Stimulated activated CD4-positive, alpha-beta T cell treated with anti-CD3 and anti-CD28 coated beads, Interleukin-12 subunit alpha, Interleukin-12 subunit beta, amount 100 ng/mL, for 48 hours (primary cell): ENCODE results near the gene RAMP2.
"Not testable (repeated sequence)": the region's sequence is repeated elsewhere in the genome, so short reads cannot be mapped to it uniquely, and the experiment has no call there.

Experiments used
- DNase-seq, 3 donors: peaks; one replicate each; pipeline ENCODE4 v3.0.0-alpha.2; 2020; ENCODE audit warnings: low read depth in 2 of 3, low spot score in 1 of 3

RAMP2 gene

DNA sequence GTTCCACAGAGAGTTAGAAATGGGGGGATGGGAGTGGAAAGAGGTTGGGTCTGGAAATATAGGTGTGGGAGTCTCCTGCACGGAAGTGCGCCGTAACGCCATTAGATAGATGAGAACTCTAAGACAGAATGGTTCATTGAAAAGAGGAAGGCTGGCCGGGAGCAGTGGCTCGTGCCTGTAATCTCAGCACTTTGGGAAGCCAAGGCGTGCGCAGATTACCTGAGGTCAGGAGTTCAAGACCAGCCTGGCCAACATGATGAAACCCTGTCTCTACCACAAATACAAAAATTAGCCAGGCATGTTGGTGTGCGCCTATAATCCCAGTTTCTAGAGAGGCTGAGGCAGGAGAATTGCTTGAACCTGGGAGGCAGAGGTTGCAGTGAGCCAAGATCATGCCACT lies 7.0 kb downstream of the RAMP2 start:
- DNase-seq = not testable (repeated sequence)

DNA sequence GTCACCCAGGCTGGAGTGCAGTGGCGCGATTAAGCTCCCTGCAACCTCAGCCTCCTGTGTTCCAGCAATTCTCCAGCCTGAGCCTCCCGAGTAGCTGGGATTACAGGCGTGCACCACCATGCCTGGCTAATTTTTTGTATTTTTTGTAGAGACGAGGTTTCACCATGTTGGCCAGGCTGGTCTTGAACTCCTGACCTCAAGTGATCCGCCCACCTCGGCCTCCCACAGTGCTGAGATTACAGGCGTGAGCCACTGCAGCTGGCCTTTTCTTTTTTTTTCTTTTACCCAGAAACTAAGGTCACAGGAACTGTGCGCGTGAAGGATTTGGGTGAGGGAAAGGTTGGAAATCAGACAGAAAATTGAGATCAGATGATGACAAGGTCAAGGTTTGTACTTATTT lies 8.9 kb downstream of the RAMP2 start:
- not testable (repeated sequence) for DNase-seq

- DNase-seq = no peak
Measured at GRCh38 chr17:42772945-42773289, 11.9 kb downstream of the RAMP2 start.

DNA sequence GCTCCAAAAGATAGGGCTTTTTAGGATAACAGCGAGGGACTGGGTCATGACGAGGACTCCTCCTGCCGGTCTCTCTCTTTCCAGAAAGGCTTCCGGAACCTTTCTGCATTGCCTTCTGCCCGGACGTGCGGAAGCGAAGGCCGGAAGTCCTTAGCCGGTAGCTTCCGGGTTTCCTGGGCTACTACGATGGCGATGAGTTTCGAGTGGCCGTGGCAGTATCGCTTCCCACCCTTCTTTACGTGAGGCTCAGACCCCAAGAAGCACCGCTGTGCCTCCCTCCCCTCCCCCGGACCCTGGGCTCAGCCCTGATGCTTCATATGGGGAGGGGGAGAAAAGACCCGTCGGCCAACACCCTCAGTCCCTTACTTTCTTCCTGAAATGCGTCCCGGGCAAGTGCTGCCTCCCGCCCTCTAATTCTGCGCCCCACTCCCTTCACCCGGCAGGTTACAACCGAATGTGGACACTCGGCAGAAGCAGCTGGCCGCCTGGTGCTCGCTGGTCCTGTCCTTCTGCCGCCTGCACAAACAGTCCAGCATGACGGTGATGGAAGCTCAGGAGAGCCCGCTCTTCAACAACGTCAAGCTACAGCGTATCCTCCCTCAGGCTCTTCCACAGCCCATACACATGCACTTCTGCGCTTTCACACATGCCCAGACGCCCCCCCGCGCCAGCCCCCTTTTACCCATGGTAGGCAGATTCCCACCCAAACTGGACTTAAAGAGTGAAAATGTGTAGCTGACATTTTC lies 12.4 kb downstream of the RAMP2 start, which contains the start of gene VPS25:
Gene VPS25 (plus strand): TSS at position 160 of the 746 bp plus-strand sequence. CDS start 27 bp downstream, at position 187.
- peak; percentile 54 to 70 (median 70) for DNase-seq

GRCh38 chr17:42774066-42774745 lies 13.2 kb downstream of the RAMP2 start:
- DNase-seq = no peak

DNA sequence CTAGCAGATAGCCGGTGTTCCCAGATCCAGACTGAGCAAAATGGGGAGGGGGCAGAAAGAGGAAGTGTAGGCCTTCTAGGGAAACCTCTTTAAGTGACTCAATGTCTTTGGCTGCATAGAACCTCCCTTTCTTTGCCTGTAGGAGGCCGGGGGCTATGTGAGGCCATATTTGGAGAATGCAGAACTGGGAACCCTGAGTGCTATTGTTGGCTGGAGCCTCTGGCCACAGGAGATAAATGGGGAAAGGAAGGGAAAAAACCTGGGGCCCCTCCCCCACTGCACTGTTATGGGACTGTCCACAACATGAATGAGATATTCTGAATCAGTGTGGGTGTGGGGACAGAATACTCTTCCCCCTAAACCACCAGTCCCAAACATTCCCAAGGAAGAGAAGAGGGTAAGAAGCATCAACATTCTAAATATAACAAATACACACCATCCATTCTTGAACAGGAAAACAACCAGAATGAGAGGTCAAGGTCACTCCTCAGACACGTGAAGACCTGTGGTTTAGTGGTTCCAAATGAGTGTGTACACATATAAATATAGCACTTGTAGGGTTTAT lies 14.6 kb downstream of the RAMP2 start:
- DNase-seq = no peak

DNA sequence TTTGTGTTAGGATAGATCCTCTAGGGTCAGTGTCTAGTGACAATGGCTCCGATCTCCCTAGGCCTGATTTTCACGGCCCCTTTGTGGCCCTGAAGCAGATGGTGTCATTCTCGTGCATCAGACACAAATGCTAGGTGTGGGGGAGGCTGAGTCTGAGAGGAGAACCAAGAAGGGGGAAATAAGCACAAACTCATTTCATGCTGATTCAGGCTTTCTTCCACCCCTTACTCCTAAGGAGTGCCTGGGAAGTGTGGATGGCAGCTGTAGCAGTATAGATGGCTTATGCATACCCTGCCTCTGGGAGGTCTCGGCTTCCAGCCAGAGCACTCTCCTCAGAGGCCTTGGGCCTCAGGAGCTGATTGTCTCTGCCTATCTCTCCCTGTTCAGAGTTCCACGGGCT lies 17.5 kb downstream of the RAMP2 start:
- no peak for DNase-seq

DNA sequence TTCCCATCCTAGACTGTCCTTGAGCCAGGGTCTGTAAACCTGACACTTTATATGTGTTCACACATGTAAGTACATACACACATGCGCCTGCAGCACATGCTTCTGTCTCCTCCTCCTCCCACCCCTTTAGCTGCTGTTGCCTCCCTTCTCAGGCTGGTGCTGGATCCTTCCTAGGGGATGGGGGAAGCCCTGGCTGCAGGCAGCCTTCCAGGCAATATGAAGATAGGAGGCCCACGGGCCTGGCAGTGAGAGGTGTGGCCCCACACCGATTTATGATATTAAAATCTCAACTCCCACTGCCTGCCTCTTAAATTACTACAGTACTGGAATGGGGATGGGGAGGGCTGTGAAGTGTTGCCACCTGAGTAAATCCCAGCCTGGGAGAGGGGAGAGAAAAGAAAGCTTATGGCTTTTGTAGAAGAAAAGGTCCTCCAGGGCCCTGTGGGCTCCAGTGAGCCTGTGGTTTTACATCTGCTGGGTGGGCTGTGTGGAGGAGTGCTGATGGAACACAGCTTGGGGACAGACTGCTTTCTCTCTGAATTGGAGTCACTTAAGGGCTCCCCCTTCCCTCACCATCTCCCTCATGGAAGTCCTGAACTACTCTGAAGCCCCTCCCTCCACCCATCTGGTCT lies 18.4 kb downstream of the RAMP2 start:
- DNase-seq = no peak

- DNase-seq = no peak
Measured at GRCh38 chr17:42779936-42780850, 19.2 kb downstream of the RAMP2 start, which contains the start of gene WNK4. TSS of gene WNK4 (plus strand) at chr17:42780610. CDS start at chr17:42780699, 89 bp downstream.

GRCh38 chr17:42780851-42781638 lies 20.0 kb downstream of the RAMP2 start:
- DNase-seq = no peak

DNA sequence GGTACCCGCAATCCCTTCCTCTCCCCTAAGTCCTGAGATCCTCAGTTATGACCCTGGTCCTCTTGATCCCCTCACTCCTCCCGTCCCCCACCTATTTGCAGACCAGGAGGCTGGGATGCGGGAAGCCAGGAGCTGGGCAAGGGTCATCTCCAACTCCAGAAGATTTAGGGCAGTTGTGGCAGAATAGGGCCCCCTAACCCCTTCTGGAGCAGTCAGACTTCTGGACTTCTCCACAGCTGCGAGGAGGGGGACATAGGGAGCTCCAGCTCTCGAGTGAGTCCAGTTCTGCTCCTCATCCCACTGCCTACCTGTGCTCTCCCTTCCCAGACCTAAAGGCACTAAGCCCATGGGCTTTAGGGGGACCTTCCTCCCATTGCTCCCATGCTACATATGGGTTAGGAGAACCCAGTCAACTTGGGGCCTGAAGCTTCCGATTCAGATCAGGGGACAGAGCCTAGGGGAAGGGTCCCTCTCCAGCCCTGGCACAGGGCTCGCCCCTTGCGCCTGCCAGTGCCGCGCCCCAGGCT lies 20.7 kb downstream of the RAMP2 start:
- no peak for DNase-seq

DNA sequence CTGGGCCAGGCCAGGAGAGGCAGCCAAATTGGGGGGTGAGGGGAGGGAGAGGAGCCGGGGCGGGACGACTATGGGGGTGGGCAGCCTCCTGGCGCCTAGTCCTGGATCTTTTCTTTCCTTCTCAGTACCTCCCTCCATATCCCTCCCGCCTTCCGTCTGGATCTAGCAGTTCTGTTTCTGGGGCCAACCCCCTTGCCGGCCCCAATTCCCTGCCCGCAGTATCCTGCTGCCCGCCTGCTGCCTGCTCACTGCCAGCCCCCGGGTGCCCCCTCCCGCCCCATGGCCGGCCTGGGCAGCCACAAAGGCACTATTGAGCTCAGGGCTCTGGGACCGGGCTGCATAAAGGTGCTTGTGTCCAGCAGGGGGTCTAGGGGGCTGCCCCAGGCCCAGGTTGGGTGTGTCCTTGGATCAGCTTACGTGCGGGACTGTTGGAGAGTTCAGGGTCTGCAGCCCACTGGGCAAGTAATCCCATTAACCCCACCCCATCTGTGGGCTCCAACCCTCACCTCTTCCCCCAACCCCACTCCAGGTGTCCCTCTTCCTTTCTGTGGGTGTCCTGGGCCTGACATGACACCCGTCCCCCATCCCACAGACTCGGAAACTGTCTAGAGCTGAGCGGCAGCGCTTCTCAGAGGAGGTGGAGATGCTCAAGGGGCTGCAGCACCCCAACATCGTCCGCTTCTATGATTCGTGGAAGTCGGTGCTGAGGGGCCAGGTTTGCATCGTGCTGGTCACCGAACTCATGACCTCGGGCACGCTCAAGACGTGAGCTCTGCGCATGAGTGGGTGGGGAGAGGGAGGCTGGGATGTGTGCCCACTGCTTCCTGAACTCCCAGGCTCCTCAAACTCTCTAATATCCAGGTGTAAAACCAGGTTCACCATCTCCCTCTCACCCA lies 21.4 kb downstream of the RAMP2 start:
- no peak for DNase-seq

GRCh38 chr17:42783062-42783790 lies 22.2 kb downstream of the RAMP2 start:
- no peak for DNase-seq

GRCh38 chr17:42783791-42784138 lies 22.7 kb downstream of the RAMP2 start:
- no peak for DNase-seq

DNA sequence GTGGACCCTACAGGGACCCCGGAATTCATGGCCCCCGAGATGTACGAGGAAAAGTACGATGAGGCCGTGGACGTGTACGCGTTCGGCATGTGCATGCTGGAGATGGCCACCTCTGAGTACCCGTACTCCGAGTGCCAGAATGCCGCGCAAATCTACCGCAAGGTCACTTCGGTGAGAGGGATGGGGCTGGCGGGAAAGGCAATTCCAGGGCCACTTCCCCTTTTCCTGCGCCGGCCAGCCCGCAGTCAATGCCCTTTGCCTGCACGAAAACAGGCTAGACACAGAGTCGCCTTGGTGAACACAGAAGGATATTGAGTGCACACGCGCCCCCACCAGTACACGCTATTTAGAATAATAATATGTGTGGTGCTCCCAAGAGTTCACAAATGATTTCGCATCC lies 23.4 kb downstream of the RAMP2 start:
- DNase-seq = no peak

GRCh38 chr17:42784811-42785592 lies 24.0 kb downstream of the RAMP2 start:
- DNase-seq = no peak

- DNase-seq = no peak
Measured at GRCh38 chr17:42787266-42787665, 26.2 kb downstream of the RAMP2 start.
